Stimulated activated naive CD8-positive, alpha-beta T cell treated with anti-CD3 and anti-CD28 coated beads, Interleukin-15, amount 100 ng/mL, for 72 hours (primary cell): ENCODE data around the gene WTAP.
A peak's percentile ranks its signal among the peaks of the same experiment; 100 is the strongest.

Source experiments
- ATAC-seq: fragments of 150-1000 bp; cut with Tn5 transposase; 2 replicates; pipeline ENCODE4 v1.10.0; 2021; ENCODE audit warnings: mild to moderate bottlenecking, moderate library complexity
- DNase-seq, 2 donors: peaks; one replicate each; pipeline ENCODE4 v3.0.0; 2021 to 2022
- H3K27ac Mint-ChIP-seq, 2 donors: one replicate each; pipeline ENCODE4 v1.8.0; 2022; ENCODE audit warnings: mild to moderate bottlenecking in 2 of 2, mixed read lengths in 2 of 2, moderate library complexity in 2 of 2
- H3K27me3 Mint-ChIP-seq: one replicate; pipeline ENCODE4 v1.8.0; 2022; ENCODE audit warnings: mixed read lengths
- H3K4me1 Mint-ChIP-seq: one replicate; pipeline ENCODE4 v1.8.0; 2022; ENCODE audit warnings: mild to moderate bottlenecking, mixed read lengths
- H3K4me3 Mint-ChIP-seq, 2 donors: one replicate each; pipeline ENCODE4 v1.8.0; 2022; ENCODE audit warnings: mild to moderate bottlenecking in 2 of 2, mixed read lengths in 2 of 2, moderate library complexity in 1 of 2
- H3K9me3 Mint-ChIP-seq, 2 donors: one replicate each; pipeline ENCODE4 v1.8.0; 2022; ENCODE audit warnings: mixed read lengths in 2 of 2

Gene WTAP

DNA sequence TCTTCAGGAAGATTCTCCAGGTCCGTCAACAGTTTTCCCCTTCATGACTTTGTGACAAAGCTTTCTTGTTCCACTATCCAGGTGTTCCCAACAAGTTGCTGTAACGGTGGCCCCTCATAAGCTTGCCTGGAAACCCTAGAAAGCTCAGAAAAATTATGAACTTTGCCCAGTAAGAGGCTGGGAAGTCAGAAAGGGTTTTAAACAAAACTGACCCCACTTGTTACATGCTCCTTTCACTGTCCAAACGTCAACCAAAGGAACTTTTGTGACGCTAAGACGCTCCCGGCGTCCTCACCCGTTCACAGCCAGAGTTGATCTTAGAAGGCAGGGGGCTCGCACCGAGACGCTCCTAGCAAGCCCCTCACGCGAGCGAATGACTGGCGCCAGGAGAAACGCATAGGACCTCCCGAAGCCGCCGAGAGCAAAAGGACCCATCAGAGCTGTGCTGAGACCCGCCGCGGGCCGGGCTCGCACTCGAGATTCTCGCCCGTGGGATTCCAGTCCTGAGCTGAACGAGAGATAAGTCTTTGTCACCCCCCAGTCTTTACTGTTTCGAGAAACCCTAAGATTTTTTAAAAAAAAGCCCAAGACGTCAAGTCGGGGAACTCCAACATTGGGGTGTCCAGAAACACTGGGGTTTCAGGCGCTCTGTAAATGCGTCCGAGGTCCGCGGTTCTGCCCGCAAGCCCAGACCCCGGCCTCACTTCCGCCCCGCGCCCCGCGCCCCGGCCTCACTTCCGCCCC lies 34.0 kb downstream of the WTAP start:
- Mint-ChIP-seq H3K27me3 (no peaks in the 10 kb centered on the region), H3K9me3 (no peaks in the 10 kb centered on the region), H3K4me1 (peaks cover 37% of the 10 kb centered on the region), H3K27ac (peak overlapping the region; percentile 96 to 98), H3K4me3 (peak overlapping the region; percentile 94 to 97)
- no peak for DNase-seq
- ATAC-seq = peak; percentile 1

DNA sequence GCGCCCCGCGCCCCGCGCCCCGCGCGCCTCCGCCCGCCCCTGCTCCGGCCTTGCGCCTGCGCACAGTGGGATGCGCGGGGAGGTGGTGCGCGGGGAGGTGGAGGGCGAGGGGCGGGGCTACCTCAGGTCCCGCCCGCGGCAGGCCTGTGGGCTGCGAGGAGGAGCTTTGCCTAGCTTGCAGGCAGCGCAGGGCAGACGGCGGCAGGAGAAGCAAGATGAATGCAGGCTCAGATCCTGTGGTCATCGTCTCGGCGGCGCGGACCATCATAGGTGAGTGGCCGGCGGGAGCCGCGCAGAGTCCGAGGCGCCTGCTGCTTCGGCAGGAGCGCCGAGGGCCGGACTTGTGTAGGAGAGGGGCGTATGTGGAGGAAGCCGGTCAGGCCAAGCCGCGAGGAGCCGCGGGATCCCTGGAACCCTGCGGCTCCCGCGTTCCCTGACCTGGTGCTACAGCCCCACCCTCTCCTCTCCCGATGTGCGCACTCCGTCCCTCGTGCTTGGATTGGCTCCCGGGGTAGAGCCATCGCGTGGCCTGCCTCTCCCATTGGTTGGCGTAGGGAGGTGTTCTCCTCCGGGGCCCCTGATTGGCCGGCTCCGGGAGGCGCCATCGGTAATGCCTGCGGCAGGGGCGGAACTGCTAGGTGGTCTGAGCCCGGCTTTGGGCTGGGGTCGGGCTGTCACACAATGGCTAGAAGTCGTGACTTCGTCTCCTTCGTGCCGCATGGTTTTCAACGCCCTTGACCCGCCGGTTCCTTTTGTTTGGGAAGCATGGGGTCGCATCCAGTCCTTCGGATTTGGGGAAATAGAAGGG lies 34.8 kb downstream of the WTAP start, which contains the start of gene ACAT2:
Gene ACAT2 (plus strand): TSS at position 173 of the 808 bp plus-strand sequence. CDS start 43 bp downstream, at position 216.
- H3K27me3 Mint-ChIP-seq = no peaks in the 10 kb centered on the region
- ATAC-seq (peak; percentile 98), DNase-seq (peak; percentile 92 to 96)
- no peaks in the 10 kb centered on the region for H3K9me3 Mint-ChIP-seq
- H3K4me3 Mint-ChIP-seq = peak within 1 kb of the TSS; percentile 94 to 97
- H3K27ac Mint-ChIP-seq = peak within 1 kb of the TSS; percentile 96 to 98
- H3K4me1 Mint-ChIP-seq = peaks cover 45% of the 10 kb centered on the region

DNA sequence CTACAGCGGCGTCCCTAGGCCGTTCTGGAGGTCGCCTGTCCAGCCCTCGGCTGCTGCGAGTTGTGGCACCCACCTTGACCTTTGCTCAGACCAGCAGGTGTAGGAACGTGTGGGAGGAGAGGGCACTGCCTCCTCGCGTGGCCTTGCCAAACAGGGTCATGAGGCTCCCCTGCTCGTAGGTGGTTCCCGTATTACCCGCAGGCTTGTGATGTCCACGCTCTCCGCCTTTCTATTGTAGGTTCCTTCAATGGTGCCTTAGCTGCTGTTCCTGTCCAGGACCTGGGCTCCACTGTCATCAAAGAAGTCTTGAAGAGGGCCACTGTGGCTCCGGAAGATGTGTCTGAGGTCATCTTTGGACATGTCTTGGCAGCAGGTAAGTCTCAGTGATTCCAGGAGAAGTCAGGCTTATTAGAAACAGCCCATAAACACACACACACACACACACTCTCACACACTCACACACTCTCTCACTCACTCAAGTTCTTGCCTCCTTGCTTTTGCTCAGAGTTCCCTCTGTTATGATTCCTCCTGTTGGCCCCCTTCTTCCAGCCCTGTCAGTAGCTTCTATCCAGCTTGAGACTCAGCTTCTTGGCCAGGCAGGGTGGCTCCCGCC lies 35.5 kb downstream of the WTAP start:
- ATAC-seq = peak; percentile 10
- H3K27me3 Mint-ChIP-seq = no peaks in the 10 kb centered on the region
- H3K9me3 Mint-ChIP-seq = no peaks in the 10 kb centered on the region
- peaks cover 46% of the 10 kb centered on the region for H3K4me1 Mint-ChIP-seq
- H3K4me3 Mint-ChIP-seq = peak overlapping the region; percentile 89 to 97
- H3K27ac Mint-ChIP-seq = peak overlapping the region; percentile 96
- DNase-seq = no peak

DNA sequence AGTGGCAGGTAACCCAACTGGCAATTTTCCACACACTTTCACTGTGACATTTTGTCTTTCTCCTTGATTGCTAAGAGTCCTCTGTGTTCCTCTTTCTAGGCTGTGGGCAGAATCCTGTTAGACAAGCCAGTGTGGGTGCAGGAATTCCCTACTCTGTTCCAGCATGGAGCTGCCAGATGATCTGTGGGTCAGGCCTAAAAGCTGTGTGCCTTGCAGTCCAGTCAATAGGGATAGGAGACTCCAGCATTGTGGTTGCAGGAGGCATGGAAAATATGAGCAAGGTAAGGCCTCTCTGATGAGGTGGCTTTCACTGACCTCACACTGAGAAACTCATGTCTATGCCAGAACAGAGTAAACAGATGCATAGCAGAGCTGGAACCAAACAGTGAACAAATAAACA lies 39.6 kb downstream of the WTAP start:
- H3K4me3 Mint-ChIP-seq = no peak overlapping the region
- H3K9me3 Mint-ChIP-seq = no peaks in the 10 kb centered on the region
- no peaks in the 10 kb centered on the region for H3K27me3 Mint-ChIP-seq
- DNase-seq (no peak), ATAC-seq (no peak)
- peak overlapping the region in 1 of 2 donors; percentile 76 for H3K27ac Mint-ChIP-seq
- H3K4me1 Mint-ChIP-seq = peaks cover 18% of the 10 kb centered on the region

DNA sequence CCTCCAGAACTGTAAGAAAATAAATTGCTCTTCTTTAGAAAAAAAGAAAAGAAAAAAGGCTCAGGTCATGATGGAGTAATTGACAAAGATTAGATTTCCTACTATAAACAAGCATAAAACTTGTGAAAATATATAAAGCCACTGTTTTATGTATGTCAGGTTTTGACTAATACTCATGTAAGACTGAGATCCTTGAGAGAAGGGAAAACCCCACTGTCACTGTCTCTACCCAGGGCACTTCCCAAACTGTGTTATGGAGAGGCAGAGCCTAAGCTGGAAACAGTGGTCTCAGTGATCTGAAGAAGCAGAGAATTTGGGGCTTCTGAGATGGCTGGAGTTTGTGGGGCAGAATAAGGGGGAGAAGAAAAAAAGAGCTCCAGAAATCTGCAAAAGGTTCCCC lies 42.2 kb downstream of the WTAP start:
- H3K4me3 Mint-ChIP-seq = no peak overlapping the region
- no peaks in the 10 kb centered on the region for H3K27me3 Mint-ChIP-seq
- ATAC-seq = no peak
- no peak for DNase-seq
- H3K27ac Mint-ChIP-seq = peak overlapping the region in 1 of 2 donors; percentile 5
- peaks cover 9% of the 10 kb centered on the region for H3K4me1 Mint-ChIP-seq
- H3K9me3 Mint-ChIP-seq = no peaks in the 10 kb centered on the region

DNA sequence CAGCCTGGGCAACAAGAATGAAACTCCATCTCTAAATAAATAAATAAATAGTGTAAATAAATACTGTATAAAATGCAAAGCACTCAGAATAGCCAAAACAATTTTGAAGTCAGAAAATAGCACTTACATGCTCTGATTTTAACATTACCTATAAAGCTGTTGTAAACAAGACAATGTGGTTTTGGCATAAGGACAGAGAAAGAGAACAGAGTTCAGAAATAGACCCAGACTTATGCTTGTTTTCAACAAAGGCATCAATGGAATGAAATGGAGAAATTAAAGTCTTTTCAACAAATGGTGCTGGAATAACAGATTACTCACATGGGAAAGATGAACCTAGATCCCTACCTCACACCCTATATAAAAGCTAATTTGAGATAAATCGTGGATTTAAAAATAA lies 44.9 kb downstream of the WTAP start:
- Mint-ChIP-seq H3K4me1 (no peaks in the 10 kb centered on the region), H3K27me3 (no peaks in the 10 kb centered on the region), H3K9me3 (no peaks in the 10 kb centered on the region), H3K27ac (no peak overlapping the region), H3K4me3 (no peak overlapping the region)
- DNase-seq (no peak), ATAC-seq (no peak)

DNA sequence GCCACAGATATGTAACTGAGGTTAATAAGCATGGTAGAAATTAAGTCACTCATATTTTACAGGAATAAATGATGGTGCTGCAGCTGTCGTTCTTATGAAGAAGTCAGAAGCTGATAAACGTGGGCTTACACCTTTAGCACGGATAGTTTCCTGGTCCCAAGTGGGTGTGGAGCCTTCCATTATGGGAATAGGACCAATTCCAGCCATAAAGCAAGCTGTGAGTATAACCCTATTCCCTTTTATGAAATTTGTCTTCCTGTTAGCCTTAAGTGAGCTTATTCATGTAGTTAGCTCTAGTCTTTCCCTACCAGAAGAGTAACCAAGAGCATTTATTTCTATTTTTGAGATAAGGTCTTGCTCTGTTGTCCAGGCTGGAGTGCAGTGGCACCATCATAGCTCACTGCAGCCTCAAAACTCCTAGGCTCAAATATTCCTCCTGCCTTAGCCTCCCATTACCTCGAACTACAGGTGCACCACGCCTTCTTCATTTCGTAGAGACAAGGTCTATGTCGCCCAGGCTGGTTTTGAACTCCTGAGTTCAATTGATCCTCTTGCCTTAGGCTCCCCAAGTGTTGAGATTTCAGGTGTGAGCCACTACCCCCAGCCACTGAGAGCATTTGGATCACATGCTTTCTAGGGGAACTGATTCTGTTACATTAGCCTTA lies 50.1 kb downstream of the WTAP start:
- ATAC-seq (no peak), DNase-seq (no peak)
- peaks cover 9% of the 10 kb centered on the region for H3K4me1 Mint-ChIP-seq
- no peaks in the 10 kb centered on the region for H3K27me3 Mint-ChIP-seq
- no peak overlapping the region for H3K4me3 Mint-ChIP-seq
- no peaks in the 10 kb centered on the region for H3K9me3 Mint-ChIP-seq
- H3K27ac Mint-ChIP-seq = peak overlapping the region in 1 of 2 donors; percentile 36

DNA sequence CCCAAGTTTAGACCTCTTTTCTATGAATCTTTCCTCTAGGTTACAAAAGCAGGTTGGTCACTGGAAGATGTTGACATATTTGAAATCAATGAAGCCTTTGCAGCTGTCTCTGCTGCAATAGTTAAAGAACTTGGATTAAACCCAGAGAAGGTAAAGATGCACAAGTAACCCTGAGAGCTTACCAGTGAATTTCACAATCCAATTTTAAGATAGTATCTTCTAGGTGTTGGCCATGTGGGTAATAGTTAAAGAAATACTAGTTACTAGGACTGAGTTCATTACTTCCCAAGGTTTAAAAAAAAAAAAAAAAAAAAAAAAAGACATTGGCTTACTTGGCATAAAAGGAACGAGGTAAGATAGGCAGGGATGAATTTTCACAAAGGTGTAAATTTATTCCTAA lies 50.8 kb downstream of the WTAP start:
- ATAC-seq (no peak), DNase-seq (no peak)
- H3K9me3 Mint-ChIP-seq = no peaks in the 10 kb centered on the region
- H3K27ac Mint-ChIP-seq = no peak overlapping the region
- no peaks in the 10 kb centered on the region for H3K27me3 Mint-ChIP-seq
- peaks cover 17% of the 10 kb centered on the region for H3K4me1 Mint-ChIP-seq
- no peak overlapping the region for H3K4me3 Mint-ChIP-seq

DNA sequence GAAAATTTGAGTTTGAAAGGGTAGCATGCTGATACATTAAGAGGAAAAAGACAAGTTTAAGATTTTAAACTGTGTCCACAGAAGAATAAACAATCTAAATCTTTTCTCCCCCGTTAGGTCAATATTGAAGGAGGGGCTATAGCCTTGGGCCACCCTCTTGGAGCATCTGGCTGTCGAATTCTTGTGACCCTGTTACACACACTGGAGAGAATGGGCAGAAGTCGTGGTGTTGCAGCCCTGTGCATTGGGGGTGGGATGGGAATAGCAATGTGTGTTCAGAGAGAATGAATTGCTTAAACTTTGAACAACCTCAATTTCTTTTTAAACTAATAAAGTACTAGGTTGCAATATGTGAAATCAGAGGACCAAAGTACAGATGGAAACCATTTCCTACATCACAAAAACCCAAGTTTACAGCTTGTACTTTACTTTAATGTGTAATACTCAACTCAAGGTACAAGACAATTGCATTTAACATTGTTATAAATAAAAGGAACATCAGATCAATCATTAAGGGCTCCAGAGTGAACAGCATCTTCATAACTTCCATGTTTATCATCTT lies 51.3 kb downstream of the WTAP start:
- H3K27me3 Mint-ChIP-seq = no peaks in the 10 kb centered on the region
- H3K9me3 Mint-ChIP-seq = no peaks in the 10 kb centered on the region
- no peak overlapping the region for H3K27ac Mint-ChIP-seq
- H3K4me3 Mint-ChIP-seq = no peak overlapping the region
- ATAC-seq = no peak
- DNase-seq = no peak
- H3K4me1 Mint-ChIP-seq = peaks cover 20% of the 10 kb centered on the region

DNA sequence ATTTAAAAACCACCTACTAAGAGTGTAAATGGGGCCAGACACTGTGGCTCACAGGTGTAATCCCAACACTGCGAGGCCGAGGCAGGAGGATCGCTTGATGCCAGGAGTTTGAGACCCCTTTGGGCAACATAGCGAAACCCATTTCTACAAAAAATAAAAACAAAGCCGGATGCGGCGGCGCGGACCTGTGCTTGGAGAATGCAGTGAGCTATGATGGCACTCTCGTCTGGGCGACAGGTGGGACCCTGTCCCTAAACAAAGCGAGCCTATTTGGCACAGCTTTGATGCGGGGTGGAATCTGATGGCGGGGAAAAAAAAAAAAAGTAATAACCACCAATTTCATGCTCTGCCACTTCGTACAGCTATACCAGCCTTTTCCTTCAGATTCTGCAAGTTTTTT lies 61.0 kb downstream of the WTAP start:
- peak overlapping the region; percentile 93 to 96 for H3K4me3 Mint-ChIP-seq
- no peak for ATAC-seq
- H3K4me1 Mint-ChIP-seq = peaks cover 70% of the 10 kb centered on the region
- H3K9me3 Mint-ChIP-seq = no peaks in the 10 kb centered on the region
- H3K27ac Mint-ChIP-seq = peak overlapping the region; percentile 97
- DNase-seq = no peak
- H3K27me3 Mint-ChIP-seq = no peaks in the 10 kb centered on the region

DNA sequence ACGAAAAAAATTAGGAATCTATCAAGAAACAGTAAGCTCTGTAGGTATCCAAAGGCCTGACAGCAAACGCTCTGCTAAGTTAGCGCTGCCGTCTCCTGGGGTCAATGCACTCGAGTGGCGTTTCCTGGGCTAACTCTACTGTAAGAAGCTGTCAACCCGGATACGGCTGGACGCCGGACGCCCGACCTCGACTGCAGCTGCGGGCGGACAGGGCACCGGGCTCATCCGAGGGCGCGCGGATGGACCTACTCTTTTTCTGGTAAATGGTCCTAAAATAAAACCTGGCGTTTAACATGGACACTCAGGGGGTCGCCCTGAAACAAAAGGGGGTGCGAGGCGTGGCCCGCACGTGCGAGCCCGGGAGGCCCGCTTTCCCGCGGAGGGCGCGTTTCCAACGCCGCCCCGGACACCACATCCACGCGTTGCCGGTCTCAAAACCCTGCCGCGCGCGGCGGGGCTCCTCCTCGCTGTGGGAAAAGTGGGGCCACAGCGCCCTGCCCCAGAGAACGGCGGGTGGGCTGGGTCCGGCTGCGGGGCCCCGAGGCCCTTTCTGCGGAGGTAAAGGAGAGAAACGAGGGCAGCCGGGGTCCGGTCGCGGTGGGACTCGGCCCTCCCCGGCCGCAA lies 61.6 kb downstream of the WTAP start:
- ATAC-seq (no peak), DNase-seq (peak in 1 of 2 donors; percentile 23)
- Mint-ChIP-seq H3K27me3 (no peaks in the 10 kb centered on the region), H3K9me3 (no peaks in the 10 kb centered on the region), H3K27ac (peak overlapping the region; percentile 97), H3K4me1 (peaks cover 71% of the 10 kb centered on the region), H3K4me3 (peak overlapping the region; percentile 93 to 96)

DNA sequence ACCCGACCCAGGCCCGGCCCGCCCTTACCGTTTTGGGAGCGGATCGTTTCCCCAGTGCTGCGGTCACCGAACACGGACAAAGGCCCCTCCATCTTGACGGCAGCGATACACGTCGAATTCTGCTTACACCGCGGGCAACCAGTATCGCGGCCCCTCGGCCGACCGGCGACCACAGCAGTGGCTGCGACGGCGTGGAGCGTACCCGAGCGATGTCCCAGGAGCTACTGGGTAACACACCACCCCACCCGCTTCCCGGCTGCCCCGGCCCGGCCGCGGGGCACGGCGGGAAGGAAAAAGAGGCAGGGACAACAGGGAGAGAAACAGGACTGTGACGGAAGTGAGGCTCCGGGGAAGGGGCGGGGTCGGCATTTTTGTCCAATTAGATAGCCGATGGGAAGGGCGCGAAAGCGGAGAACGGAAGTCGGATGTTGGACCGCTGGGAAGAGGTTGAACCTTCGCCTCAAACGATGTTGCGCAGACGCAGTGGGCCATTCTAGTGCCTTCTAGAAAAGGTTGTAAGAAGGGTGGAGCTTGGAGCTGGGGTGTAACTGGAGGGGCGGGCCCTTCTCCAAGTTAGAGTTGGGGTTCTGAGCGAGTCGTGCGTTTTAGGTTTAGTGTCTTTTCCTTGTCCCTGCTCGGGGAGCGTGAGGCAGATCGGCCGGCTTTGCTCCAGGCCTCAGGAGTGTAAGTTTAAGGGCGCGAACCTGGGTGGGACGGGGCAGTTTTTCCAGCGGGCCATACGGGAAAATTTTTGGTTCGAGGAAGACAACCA lies 62.3 kb downstream of the WTAP start, which contains the start of gene TCP1:
Gene TCP1 (minus strand): TSS at position 226 of the 772 bp plus-strand sequence. CDS start 134 bp downstream, at position 92.
- H3K27ac Mint-ChIP-seq = peak within 1 kb of the TSS; percentile 97
- H3K4me3 Mint-ChIP-seq = peak within 1 kb of the TSS; percentile 93 to 96
- ATAC-seq (peak; percentile 89), DNase-seq (peak; percentile 96 to 99)
- H3K27me3 Mint-ChIP-seq = no peaks in the 10 kb centered on the region
- H3K4me1 Mint-ChIP-seq = peaks cover 71% of the 10 kb centered on the region
- H3K9me3 Mint-ChIP-seq = no peaks in the 10 kb centered on the region

DNA sequence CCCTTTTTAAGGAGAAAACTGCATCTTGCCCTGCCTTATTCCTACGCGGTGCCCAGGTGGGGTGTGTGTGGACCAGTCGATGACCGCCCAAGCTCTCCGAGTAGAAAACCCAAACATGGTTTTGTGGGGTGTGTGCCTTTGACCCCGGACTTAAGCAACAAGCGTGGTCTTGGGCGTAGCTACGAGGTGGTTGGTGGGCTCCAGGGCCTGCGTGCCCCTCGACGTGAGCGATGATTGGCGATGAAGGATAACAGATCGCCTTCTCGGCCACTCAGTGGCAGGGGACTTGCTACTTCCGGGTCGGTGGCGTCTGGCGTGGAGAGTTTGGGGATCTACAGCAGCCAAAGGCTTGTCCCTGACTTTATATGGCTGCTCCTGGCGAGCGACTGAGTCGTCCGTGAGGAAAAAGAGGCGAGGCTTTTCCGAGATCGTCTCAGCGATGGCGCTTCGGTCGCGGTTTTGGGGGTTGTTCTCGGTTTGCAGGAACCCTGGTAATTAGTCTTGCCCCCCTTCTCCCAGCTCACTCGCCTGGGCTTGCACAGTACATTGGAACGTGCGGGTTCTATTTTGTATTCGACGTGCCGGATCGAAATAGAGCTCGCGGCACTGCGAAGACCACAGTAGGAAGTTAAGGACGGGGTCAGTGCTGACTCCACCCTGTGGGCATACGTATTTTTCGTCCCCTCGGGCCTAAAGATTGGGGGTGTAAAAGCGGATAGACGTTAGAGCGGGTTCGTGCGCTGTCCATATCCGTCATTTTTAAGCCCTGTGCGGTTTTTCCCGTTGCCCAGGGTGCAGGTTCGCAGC lies 63.0 kb downstream of the WTAP start, which contains the start of gene MRPL18:
Gene MRPL18 (plus strand): TSS at position 319 of the 807 bp plus-strand sequence. CDS start 121 bp downstream, at position 440.
- Mint-ChIP-seq H3K9me3 (no peaks in the 10 kb centered on the region), H3K4me3 (peak within 1 kb of the TSS; percentile 93 to 96), H3K4me1 (peaks cover 67% of the 10 kb centered on the region), H3K27me3 (no peaks in the 10 kb centered on the region), H3K27ac (peak within 1 kb of the TSS; percentile 97)
- ATAC-seq (peak; percentile 92), DNase-seq (peak; percentile 80 to 91)
